Stimulated activated memory B cell treated with anti-CD40 and anti-IgM and Interleukin-4, amounts not matched to agents 10 μg/mL and 1 μg/mL and 100 μg/mL, for 72 hours (primary cell): ENCODE measurements around the gene FH.
A peak's percentile ranks its signal among the peaks of the same experiment; 100 is the strongest.

Source experiments
- ATAC-seq: fragments of 150-1000 bp; cut with Tn5 transposase; 2 replicates; pipeline ENCODE4 v1.10.0; 2021
- H3K27ac Mint-ChIP-seq: one replicate; pipeline ENCODE4 v1.8.0; 2022; ENCODE audit warnings: mild to moderate bottlenecking, mixed read lengths
- H3K27me3 Mint-ChIP-seq: one replicate; pipeline ENCODE4 v1.8.0; 2022; ENCODE audit warnings: mixed read lengths
- H3K36me3 Mint-ChIP-seq: one replicate; pipeline ENCODE4 v1.8.0; 2022; ENCODE audit warnings: mixed read lengths
- H3K4me1 Mint-ChIP-seq: one replicate; pipeline ENCODE4 v1.8.0; 2022; ENCODE audit warnings: mixed read lengths
- H3K4me3 Mint-ChIP-seq: one replicate; pipeline ENCODE4 v1.8.0; 2022; ENCODE audit warnings: mild to moderate bottlenecking, moderate library complexity, mixed read lengths
- H3K9me3 Mint-ChIP-seq: one replicate; pipeline ENCODE4 v1.8.0; 2022; ENCODE audit warnings: mixed read lengths

The FH gene

GRCh38 chr1:241488739-241489138 lies 30.8 kb downstream of the FH start:
- Mint-ChIP-seq H3K9me3 (no peaks in the 10 kb centered on the region), H3K27ac (no peak overlapping the region), H3K4me3 (no peak overlapping the region), H3K4me1 (peaks cover 15% of the 10 kb centered on the region), H3K36me3 (peaks cover 6% of the 10 kb centered on the region), H3K27me3 (no peaks in the 10 kb centered on the region)
- no peak for ATAC-seq

GRCh38 chr1:241485554-241485992 lies 34.0 kb downstream of the FH start:
- H3K4me3 Mint-ChIP-seq = no peak overlapping the region
- no peaks in the 10 kb centered on the region for H3K9me3 Mint-ChIP-seq
- peak overlapping the region; percentile 18 for H3K27ac Mint-ChIP-seq
- H3K27me3 Mint-ChIP-seq = no peaks in the 10 kb centered on the region
- peaks cover 8% of the 10 kb centered on the region for H3K4me1 Mint-ChIP-seq
- peaks cover 6% of the 10 kb centered on the region for H3K36me3 Mint-ChIP-seq
- peak; percentile 76 for ATAC-seq

- ATAC-seq = peak; percentile 72
- Mint-ChIP-seq H3K27me3 (no peaks in the 10 kb centered on the region), H3K36me3 (peaks cover 3% of the 10 kb centered on the region), H3K9me3 (peaks cover 3% of the 10 kb centered on the region), H3K27ac (peak overlapping the region; percentile 18), H3K4me3 (no peak overlapping the region), H3K4me1 (peaks cover 8% of the 10 kb centered on the region)
These were observed 34.4 kb downstream of the FH start for GRCh38 chr1:241485145-241485544.

GRCh38 chr1:241482761-241483250 lies 36.7 kb downstream of the FH start:
- Mint-ChIP-seq H3K27ac (no peak overlapping the region), H3K4me3 (no peak overlapping the region), H3K9me3 (peaks cover 3% of the 10 kb centered on the region), H3K27me3 (no peaks in the 10 kb centered on the region), H3K36me3 (no peaks in the 10 kb centered on the region), H3K4me1 (peaks cover 21% of the 10 kb centered on the region)
- ATAC-seq = no peak

- H3K4me3 Mint-ChIP-seq = no peak overlapping the region
- ATAC-seq = no peak
- no peak overlapping the region for H3K27ac Mint-ChIP-seq
- no peaks in the 10 kb centered on the region for H3K27me3 Mint-ChIP-seq
- peaks cover 3% of the 10 kb centered on the region for H3K9me3 Mint-ChIP-seq
- no peaks in the 10 kb centered on the region for H3K36me3 Mint-ChIP-seq
- H3K4me1 Mint-ChIP-seq = peaks cover 13% of the 10 kb centered on the region
These were observed 40.3 kb downstream of the FH start for GRCh38 chr1:241479294-241479693.

- Mint-ChIP-seq H3K9me3 (peaks cover 3% of the 10 kb centered on the region), H3K27ac (no peak overlapping the region)
- no peak for ATAC-seq
These were observed 43.9 kb downstream of the FH start for GRCh38 chr1:241475671-241476070.

GRCh38 chr1:241473026-241473425 lies 46.5 kb downstream of the FH start:
- Mint-ChIP-seq H3K27me3 (peaks cover 11% of the 10 kb centered on the region), H3K4me1 (no peaks in the 10 kb centered on the region), H3K4me3 (no peak overlapping the region), H3K36me3 (no peaks in the 10 kb centered on the region), H3K27ac (no peak overlapping the region), H3K9me3 (no peaks in the 10 kb centered on the region)
- ATAC-seq = no peak

More at GRCh38 chr1:241475671-241476070, 43.9 kb downstream of the FH start:
- Mint-ChIP-seq H3K36me3 (no peaks in the 10 kb centered on the region), H3K27me3 (no peaks in the 10 kb centered on the region), H3K4me3 (no peak overlapping the region), H3K4me1 (peaks cover 13% of the 10 kb centered on the region)

GRCh38 chr1:241470908-241471590 lies 48.5 kb downstream of the FH start:
- H3K4me3 Mint-ChIP-seq = no peak overlapping the region
- no peaks in the 10 kb centered on the region for H3K36me3 Mint-ChIP-seq
- no peak overlapping the region for H3K27ac Mint-ChIP-seq
- ATAC-seq = no peak
- H3K4me1 Mint-ChIP-seq = no peaks in the 10 kb centered on the region
- H3K9me3 Mint-ChIP-seq = no peaks in the 10 kb centered on the region
- peaks cover 11% of the 10 kb centered on the region for H3K27me3 Mint-ChIP-seq

GRCh38 chr1:241470361-241470760 lies 49.2 kb downstream of the FH start:
- Mint-ChIP-seq H3K27ac (no peak overlapping the region), H3K27me3 (peaks cover 11% of the 10 kb centered on the region), H3K9me3 (no peaks in the 10 kb centered on the region), H3K36me3 (no peaks in the 10 kb centered on the region), H3K4me1 (no peaks in the 10 kb centered on the region), H3K4me3 (no peak overlapping the region)
- no peak for ATAC-seq

- H3K27ac Mint-ChIP-seq = no peak overlapping the region
- H3K4me1 Mint-ChIP-seq = no peaks in the 10 kb centered on the region
- ATAC-seq = no peak
- H3K27me3 Mint-ChIP-seq = peaks cover 11% of the 10 kb centered on the region
- no peak overlapping the region for H3K4me3 Mint-ChIP-seq
- no peaks in the 10 kb centered on the region for H3K36me3 Mint-ChIP-seq
- H3K9me3 Mint-ChIP-seq = no peaks in the 10 kb centered on the region
These were observed 53.9 kb downstream of the FH start for GRCh38 chr1:241465673-241466072.

- Mint-ChIP-seq H3K9me3 (no peaks in the 10 kb centered on the region), H3K27me3 (peaks cover 7% of the 10 kb centered on the region), H3K27ac (no peak overlapping the region), H3K36me3 (no peaks in the 10 kb centered on the region), H3K4me1 (no peaks in the 10 kb centered on the region), H3K4me3 (no peak overlapping the region)
- no peak for ATAC-seq
These were observed 54.6 kb downstream of the FH start for GRCh38 chr1:241464985-241465384.

GRCh38 chr1:241462391-241462790 lies 57.2 kb downstream of the FH start:
- H3K27ac Mint-ChIP-seq = no peak overlapping the region
- H3K36me3 Mint-ChIP-seq = no peaks in the 10 kb centered on the region
- H3K4me3 Mint-ChIP-seq = no peak overlapping the region
- no peaks in the 10 kb centered on the region for H3K4me1 Mint-ChIP-seq
- no peaks in the 10 kb centered on the region for H3K27me3 Mint-ChIP-seq
- no peaks in the 10 kb centered on the region for H3K9me3 Mint-ChIP-seq
- no peak for ATAC-seq

- no peaks in the 10 kb centered on the region for H3K4me1 Mint-ChIP-seq
- no peak overlapping the region for H3K27ac Mint-ChIP-seq
- no peak for ATAC-seq
- no peaks in the 10 kb centered on the region for H3K27me3 Mint-ChIP-seq
- H3K4me3 Mint-ChIP-seq = no peak overlapping the region
- H3K36me3 Mint-ChIP-seq = no peaks in the 10 kb centered on the region
- no peaks in the 10 kb centered on the region for H3K9me3 Mint-ChIP-seq
These were observed 59.3 kb downstream of the FH start for GRCh38 chr1:241460098-241460873.

GRCh38 chr1:241459186-241459802 lies 60.3 kb downstream of the FH start:
- H3K4me3 Mint-ChIP-seq = no peak overlapping the region
- H3K4me1 Mint-ChIP-seq = no peaks in the 10 kb centered on the region
- no peaks in the 10 kb centered on the region for H3K27me3 Mint-ChIP-seq
- H3K36me3 Mint-ChIP-seq = no peaks in the 10 kb centered on the region
- H3K9me3 Mint-ChIP-seq = no peaks in the 10 kb centered on the region
- no peak for ATAC-seq
- no peak overlapping the region for H3K27ac Mint-ChIP-seq

- Mint-ChIP-seq H3K4me3 (no peak overlapping the region), H3K4me1 (no peaks in the 10 kb centered on the region), H3K9me3 (no peaks in the 10 kb centered on the region), H3K27ac (no peak overlapping the region), H3K27me3 (no peaks in the 10 kb centered on the region), H3K36me3 (no peaks in the 10 kb centered on the region)
- no peak for ATAC-seq
These were observed 62.1 kb downstream of the FH start for GRCh38 chr1:241457421-241457820.
